ENCODE measurements around the gene ERF.

GRCh38 chr19:42293948-42294347, 39.0 kb upstream of the ERF start:
- TF ChIP-seq CTCF (IDR thresholded peaks at IDR 0.05): no peak
- TF ChIP-seq POLR2A (IDR thresholded peaks at IDR 0.05): no peak
